ENCODE results near the gene GAS7.
"Not testable (repeated sequence)": the region's sequence is repeated elsewhere in the genome, so short reads cannot be mapped to it uniquely, and the experiment has no call there.

Gene GAS7

DNA sequence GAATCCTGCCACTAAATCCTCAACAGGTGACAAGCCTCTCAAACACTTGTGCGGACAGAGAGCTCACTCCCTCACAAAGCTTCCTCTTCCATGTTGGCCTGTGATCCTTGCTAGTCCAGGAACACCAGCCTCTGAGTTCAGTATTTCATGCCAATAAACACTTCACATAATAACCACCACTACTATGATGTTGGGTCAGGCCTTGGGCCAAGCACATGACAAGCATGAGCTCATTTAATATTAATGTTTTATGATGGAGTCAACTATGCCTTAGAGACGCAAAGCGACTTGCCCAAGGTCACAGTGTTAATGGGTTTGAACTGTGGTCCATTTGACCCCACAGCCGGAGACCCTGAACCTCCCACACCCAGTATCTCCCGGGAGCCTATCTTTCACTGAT, 129.1 kb downstream of the GAS7 start:
- no peak for DNase-seq

DNA sequence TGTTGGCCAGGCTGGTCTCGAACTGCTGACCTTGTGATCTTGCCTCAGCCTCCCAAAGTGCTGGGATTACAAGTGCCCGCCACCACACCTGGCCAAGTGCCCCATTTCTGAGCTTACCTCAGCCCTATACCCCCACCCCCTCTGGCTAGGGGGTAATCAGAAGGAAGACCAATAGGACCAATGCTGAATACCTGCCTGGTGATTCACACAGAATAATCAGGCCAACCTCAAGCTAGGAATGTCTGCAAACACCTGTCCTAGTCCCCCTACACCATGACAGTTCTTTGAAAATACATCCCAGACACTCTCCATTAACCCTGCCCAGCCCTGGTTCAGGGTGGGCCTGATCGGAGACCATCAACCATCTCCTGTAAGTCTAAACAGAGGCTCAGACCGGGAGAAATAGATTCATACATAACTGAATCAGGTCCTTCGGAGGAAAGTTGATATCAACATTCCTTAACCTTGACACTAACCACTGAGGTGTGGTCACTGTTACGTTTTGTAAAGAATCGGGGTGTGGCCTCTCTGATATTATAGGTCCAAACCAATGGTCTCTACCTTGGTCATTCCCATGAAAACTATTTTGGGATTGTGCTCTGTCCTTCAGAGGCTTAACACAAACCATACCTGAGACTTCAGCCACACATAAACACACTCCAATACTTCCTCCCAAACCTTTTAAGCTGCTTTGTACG, 130.8 kb downstream of the GAS7 start:
- no peak for DNase-seq

DNA sequence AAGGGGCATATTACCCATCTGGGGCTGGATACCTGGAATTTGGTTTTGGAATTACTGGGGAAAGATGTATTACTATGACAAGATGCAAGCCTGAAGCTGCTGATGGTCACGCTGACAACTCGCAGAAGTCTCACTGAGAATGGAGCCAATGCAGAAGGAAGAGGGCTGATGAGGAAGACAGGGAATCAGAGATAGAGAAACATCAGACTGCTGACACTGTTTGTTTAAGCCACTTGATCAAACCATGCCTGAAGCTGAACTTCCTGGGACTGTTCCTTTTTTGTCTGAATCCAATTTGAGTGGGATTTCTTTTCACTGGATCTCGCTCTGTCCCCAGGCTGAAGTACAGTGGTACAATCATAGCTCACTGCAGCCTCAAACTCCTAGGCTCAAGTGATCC, 133.9 kb downstream of the GAS7 start:
- DNase-seq, result no peak

DNA sequence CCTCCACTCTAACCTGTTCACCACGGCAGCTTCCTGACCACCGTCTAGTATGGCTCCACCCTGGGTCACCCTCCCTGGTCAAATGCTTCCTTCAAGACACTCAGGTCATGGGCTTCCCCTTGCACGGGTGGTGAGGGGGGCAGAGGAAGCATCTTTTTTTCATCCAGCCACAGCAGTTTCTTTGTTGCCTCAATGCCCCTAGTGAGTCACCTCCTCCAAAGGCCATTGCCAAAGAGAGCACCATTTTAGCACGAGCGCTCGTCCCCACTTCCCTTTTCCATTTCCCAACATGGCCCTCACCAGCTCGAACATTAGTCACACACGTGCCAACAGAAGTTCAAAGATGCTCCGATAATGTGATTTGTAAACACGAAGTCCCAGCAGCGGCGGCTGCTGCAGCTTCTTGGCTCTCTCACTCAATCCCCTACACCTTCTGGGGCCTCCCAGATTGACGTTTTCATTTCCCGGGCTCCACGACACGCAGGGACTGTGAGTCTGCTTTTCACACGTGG, 134.6 kb downstream of the GAS7 start:
- no peak for DNase-seq

DNA sequence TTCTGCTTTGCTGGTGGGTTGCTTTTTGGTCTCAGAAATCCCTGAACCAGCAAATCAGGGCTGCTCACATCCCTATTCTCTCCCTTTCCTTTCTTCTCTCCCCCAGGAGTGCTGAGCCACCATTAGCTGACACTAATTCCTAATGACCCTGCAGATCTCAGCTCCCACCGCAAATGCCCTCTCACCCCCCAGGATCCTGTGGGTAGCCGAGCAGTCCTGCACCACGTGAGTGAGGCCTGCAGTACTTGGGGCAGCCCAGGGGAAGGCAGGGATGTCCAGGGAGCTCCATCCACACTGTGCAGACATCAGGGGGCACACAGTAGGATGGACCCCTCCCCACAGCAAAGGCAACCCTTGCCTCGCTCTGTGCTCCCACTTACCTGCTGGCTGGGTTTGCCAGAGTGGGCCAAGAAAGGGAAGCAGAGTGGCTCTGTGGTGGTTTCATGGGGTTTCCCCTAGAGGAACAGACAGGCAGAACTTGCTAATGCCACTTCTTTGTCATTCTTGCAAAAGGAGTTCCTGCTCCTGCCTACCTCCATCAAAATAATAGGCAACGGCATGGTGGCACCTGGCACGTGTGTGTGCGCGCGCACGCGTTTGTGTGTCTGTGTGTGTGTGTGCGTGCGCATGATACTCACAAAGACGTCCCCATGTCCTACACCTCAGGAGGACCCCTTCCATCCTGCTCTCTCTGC, 135.6 kb downstream of the GAS7 start:
- DNase-seq, result no peak

DNA sequence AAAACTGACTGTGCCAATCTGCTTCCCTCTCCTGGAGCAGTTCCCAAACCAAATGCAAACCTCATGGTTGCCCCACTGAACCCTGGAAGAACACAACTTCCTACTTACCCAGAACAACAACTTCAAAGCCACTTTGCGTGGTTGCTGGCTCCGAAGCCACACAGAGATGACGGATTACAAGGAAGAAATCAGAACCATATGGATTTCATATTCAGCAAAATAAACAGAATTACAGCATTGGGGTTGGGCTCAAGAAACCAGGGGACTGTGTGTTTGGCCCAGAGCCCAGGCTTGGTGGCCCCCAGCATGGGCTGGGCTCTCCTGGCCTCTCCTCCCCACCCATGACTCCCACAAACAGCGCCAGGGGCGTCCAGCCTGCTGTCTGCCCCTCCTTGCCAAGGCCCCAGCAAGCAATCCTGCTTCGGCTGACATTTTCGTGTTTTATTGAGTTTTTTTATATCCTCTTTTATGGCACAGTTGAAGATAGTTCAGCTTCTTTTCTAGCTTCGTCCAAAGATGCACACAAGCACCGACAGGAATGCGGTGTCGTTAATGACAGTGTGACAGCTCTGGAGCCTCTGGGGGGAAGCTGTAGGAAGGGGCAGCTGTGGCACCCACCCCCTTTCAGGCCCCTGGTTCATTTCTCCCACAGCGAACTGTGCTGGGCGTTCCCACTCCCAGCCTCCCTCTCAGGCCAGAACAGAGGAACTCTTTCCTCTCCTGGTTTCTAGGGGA, 137.1 kb downstream of the GAS7 start:
- DNase-seq, result no peak

DNA sequence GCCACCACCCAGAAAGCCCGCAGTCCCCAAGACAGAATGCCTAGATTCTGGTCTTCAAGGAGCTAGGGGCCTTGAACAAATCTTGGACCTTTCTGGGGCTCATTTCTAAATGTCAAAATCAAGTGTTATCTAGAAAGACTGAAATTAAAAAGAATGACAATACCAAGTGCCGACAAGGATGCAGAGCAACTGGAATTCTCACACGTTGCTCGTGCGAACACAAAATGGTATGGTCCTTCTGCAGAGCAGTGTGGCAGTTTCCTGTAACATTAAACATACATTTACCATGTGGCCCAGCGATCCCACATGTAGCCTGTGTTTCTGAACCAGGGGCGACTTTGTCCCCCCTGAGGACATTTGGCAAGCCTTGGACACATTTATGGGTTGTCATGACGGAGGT, 137.9 kb downstream of the GAS7 start:
- no peak for DNase-seq

DNA sequence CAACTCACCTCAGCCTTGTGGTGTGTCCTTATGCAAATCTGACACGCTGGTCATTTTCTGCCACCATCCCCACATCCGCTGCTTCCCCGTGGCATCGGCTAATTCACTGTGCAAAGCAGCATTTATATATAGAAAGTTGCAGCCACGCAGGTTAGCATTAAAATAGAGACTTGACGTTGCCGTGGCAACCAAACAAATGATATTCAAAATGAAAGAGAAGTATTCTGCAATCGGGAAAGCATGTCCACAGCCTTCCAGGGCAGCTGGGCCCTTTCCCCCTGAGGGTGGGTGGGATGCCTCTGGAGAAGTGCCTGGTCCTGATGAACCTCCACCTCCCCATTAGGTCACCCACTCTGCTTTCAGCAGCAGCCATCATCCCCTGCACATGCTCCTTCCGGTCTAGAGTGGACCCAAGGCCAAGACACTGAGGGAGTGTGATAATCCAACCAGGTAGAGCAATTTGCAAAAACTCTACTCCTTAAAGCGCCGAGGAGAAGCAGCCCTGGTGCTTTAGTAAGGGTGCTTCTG, 138.7 kb downstream of the GAS7 start:
- DNase-seq, result no peak

DNA sequence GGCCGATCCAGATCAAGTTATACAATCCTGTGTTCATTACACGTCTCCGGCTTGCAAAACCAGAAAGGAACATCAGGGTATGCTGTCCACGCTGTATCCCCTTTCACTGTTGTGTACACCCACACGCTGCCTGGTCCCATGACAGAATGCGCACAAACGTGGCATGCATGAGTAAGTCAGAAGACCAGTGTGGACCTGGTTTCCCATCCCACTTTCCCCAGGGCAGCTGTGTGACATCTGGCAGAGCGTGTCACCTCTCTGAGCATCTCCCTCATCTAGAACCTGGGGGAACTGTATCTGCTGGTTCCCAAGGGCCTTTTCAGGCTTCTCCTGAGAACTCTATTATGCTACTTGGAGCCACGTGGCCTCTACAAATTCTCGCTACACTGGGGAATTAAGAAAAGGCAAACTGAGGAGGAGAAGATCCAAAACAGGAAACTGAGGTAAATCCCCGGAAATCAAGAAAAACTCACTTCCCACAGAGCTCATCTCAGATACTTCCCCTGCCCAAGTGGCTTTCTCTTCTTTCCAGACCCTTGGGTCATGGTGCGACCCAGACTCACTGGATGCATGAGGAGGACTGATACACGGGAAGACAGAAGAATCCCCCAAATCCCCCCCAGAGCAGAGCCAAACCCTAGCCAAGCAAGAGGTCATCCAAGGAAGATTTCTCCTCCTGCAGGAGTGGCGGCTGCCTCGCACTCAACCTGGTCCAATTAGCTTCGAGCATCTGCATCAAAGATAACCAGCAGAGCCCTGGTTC, 139.3 kb downstream of the GAS7 start:
- no peak for DNase-seq

DNA sequence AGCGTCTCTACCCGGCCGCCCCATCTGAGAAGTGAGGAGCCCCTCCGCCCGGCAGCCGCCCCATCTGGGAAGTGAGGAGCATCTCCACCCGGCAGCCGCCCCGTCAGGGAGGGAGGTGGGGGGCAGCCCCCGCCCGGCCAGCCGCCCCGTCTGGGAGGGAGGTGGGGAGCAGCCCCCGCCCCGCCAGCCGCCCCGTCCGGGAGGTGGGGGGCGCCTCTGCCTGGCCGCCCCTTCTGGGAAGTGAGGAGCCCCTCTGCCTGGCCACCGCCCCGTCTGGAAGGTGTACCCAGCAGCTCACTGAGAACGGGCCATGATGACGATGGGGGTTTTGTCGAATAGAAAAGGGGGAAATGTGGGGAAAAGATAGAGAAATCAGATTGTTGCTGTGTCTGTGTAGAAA, 140.9 kb downstream of the GAS7 start:
- not testable (repeated sequence) for DNase-seq

DNA sequence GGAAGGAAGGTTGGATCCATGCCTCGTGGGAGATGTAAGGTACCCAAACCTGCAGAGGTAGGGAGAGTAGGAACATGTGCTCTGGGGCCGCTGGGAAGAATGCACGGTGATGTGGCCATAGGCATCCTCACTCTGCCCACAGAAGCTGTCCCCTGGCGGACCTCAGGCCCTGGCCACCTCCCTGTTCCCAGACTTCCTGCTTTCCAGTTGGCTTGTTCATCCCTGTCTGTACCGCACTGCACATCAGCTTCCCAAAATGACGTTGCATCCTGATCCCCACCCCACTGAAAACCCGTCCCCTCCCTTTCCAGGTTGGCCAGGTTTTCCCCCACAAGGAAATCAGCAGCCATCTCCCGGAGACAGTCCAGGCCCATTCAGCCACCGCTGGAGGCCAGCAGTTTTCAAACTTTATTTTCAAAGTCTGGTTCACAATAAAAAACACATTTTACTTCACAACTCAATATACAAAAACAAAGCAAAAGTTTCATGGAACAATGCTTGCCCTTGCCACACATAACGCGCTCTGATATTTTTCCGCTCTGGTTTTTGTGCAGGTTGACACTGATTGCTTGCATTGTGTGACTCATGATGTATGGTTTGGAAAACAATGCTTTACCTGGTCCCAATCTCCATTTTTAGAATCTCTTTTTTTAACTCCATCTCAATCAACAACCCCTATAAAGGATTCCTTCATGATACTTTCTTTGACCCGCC, 143.0 kb downstream of the GAS7 start:
- DNase-seq, result no peak

DNA sequence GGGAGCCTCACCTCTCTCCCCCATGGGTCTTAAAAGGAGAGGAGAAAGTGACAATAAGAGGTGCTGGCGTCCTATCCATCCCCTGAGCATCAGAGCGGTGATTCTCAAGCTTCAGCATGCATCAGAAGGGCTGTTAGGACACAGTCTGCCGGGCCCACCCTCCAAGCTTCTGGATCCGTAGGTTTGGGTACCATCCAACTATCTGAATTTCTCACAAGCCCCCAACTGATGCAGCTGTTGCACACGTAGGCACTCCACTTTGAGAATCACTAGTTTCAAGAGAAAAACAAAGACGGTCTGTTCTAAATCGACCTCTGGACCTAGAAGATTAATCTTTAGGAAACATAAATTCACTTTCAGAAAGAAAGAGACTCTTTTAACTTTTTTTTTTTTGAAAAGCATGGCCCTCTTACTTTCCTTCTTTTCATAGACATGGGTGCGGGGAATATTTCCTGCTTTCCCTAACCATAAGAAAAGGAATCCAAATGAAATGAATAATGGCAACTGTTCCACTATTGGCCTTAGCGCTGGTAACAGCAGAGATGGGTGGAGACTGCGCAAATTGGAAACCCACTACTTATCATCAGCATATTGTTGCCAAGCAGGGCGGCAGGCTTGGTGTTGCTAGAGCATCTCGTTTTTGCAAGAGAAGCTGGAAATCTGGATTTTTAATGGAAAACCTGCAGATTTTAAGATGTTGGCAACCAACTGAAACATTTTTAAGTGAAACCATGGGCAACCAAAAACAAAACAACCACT, 144.4 kb downstream of the GAS7 start:
- DNase-seq, result no peak

DNA sequence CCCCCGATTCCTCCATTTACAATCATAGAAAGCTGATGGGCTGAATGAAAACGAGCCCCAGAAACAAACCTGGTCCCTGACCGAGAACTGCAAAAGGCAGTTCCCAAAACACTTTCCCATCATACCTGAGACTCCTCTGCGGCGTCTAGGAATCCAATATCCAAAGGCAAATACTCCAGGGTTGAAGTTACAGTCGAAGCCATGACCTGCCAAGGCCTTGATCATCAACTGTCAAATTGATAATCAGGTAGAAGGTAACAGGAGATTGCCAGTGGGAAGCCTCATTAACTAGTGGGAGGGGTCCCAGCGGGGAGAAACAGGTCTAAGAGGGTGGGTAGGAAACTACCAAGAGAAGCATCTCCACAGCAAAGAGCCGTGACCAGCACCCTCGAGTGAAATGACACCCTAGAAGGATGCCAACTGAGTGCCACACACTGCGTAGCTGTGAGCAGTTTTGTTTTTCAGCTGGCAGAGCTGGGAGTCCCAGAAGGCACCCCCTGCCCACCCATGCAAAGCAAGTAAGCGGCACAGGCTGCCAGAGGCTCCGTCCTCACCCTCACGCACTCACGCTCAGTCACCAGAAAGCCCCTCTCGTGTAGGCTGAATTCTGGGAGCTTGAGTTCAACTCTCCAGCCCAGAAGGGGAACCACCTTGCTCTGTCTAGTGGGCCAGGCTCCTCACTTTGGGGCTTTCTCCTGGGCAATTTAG, 146.1 kb downstream of the GAS7 start:
- no peak for DNase-seq

DNA sequence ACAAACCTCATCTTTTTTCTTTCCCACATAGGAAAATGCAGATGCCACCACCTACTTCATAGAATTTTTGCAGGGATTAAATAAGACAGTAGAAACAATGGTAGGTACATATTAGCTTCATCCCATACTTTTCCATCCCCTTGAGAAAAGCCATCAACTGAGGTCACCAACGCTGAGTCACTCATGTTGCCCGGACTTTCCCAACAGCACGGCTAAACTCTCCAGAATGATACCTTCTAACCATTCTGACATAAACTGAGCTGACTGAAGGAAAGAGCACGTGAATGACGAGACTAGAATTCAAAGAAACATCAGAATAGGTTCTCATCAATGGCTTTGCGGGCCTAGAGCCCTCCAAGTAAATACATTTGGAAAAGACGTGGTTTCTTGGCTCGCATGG, 147.3 kb downstream of the GAS7 start:
- DNase-seq, result no peak

DNA sequence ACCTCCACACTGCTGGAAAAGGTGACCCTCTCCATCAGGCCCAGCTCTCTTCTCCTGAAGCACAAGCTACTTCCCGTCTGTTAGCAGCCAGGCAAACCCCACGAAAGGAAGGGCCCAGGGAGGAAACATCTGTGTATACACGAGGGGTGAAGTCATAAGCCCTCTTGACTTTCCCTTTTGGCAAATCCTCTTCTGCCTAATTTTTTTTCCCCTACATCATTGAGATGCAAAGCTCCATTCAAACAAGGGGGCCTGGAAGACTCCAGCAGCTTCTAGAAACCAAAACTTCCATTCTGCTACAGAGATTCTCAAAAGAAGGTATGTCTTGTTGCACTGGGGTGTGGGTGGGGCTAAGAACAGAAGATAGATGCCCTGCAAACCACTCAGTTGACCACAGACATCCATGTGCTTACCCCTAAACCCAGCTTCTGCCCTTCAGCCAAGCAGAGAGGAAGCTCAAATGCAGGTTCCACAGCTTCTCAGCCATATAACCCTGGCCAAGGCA, 147.8 kb downstream of the GAS7 start:
- no peak for DNase-seq

DNA sequence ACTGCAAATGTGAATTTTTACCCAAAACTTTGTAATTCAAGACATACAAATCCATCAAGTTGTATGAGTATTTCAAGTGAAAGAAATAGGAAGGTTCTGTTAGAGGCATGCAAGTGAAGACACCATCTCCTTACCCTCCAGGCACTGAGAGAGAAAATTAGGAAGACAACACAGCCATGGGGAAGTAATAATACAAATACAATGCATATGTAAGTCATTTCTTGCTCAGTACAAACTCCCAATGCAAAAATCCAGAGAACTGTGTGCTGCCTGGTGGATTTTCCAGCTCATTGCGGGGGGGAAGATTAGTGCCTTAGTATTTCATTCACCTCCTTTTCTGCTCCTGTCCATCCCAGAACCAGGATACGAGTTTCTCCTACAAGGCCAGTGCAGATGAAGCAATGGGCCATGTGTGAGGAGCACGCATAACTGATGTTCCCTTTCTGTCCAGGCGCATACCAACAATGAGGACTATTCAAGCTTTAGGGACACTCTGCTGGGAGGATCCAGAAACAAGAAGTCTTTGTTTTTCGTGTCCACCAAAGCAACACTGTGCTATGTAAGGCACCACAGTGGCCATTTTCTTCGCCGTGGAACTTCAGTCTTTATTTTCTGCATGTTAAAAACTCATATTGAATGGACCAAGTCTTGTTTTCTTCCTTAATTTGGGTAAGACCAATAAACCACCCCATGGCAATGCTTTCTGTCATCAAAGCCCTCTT, 149.6 kb downstream of the GAS7 start:
- DNase-seq, result no peak

DNA sequence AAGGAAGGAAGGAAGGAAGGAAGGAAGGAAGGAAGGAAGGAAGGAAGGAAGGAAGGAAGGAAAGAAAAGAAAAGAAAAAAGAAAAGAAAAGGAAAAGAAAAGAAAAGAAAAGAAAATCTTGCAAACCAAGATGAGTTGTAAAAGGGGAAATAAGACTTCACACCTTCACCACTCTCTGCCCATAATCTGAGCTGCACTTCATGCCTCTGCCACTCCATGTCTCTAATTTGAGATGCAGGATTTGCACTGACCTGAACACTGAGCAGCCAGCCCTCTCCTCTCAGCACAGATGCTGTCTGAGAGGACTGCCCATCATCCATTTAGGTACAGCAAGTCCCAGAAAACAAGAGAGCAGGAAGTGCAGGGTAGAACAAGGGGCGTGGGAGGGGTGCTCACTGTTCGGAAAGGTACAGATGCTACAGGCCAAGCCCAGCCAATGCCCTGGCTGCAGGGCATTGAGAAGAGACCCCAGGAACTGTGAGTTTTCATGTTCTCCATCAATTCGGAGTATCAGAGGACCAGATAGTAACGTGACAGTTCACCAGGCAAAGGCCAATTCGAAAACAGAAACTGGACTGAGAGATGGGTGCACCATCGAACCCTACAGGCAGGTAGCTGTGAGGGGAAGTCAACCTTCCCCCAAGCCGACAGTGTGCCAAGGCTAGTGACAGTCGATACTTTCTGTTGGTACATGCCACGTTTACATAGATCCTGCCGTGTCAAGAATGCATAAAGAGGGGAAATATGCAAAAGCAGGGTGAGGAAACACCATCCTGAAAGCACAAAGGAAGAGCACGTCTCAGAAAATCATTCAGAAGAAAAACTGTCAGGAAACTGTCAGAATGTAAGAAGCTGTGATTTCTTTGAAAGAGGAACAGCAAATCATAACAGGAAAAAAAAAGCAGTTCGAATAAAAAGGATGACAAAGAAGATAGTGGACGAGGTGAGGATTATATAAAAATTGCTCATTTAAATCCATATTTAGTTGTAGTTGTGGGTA, 151.3 kb downstream of the GAS7 start:
- DNase-seq, result no peak

DNA sequence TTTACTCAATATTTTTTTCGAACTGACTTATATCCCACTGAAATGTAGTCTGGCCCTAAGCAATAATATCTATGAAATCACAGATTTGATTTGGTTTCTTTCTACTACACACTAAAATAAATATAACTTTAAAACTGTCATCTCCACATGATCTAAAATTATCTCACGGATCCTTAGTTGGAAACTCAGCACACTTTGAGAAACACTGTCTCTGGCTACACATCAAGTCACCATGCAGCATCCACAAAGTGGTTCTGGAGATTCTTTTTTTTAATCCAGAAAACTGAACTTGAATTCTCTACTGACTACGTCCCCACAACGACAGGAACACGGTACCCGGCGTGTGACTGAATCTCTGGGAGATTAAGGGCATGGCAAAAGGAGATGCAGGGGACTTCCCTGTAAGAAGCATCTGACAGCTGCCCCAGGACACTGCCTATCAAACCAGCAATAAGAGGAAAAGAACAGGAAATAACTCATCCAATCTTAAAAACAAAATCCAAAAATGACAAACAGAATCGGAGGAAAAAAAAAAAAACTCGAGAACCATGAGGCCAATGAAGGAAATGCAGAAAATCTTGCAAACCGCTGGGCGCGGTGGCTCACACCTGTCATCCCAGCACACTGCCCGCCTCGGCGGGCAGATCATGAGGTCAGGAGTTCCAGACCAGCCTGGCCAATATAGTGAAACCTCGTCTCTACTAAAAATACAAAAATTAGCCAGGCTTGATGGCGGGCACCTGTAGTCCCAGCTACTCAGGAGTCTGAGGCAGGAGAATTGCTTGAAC, 152.3 kb downstream of the GAS7 start:
- no peak for DNase-seq
